NCI-H1436 treated with DMSO at 0.1 percent for 48 hours (cell line): ENCODE results near the gene CLCNKB.
"Not testable (repeated sequence)": the region's sequence is repeated elsewhere in the genome, so short reads cannot be mapped to it uniquely, and the experiment has no call there.

Experiments
- DNase-seq: peaks from one replicate; lab custom pipeline; 2025; lab: John Stamatoyannopoulos, UW

Gene CLCNKB

DNA sequence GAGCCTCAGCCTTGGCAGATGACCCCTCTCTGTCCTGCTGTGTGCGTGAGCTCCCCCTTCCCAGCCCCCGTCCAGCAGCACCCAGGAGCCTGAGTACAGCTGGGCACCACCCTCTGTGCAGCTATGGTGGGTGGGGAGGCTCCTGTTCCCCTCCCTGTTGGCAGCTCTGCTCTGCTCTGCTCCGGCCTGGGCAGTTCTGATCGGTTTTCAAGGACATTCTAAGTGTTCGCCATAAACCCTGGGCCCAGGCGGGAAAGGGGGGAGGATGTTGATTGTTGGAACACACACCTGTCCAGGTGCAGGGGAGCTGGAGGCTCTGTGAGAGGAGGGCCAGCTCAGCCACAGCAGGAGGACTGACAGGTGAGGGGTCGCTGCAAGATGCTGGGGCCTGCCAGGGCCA is at the start of gene CLCNKB:
Gene CLCNKB, plus strand, starts transcription at position 262 of the 400 bp plus-strand sequence. CDS start 711 bp downstream, outside the sequence.
- no peak for DNase-seq

DNA sequence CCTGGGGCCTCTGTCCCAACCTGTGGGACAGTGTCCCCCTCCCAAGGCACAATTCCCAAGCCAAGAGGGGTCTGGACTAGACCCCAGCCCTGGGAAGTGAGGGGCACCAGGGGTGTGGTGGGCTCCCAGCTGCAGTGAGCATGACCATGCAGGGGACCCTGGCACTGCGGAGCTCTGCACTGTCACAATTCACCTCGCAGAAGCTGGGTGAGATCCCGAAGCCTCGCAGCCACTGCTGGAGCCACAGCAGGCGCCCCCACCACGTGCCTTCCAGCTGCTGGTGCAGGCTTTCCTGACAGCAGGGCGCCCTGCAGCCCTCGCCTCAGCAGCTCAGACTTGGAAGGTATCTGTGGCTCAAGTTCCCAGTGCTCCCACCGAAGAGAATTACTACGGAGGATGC is 49.5 kb upstream of the CLCNKB start:
- DNase-seq, result no peak

DNA sequence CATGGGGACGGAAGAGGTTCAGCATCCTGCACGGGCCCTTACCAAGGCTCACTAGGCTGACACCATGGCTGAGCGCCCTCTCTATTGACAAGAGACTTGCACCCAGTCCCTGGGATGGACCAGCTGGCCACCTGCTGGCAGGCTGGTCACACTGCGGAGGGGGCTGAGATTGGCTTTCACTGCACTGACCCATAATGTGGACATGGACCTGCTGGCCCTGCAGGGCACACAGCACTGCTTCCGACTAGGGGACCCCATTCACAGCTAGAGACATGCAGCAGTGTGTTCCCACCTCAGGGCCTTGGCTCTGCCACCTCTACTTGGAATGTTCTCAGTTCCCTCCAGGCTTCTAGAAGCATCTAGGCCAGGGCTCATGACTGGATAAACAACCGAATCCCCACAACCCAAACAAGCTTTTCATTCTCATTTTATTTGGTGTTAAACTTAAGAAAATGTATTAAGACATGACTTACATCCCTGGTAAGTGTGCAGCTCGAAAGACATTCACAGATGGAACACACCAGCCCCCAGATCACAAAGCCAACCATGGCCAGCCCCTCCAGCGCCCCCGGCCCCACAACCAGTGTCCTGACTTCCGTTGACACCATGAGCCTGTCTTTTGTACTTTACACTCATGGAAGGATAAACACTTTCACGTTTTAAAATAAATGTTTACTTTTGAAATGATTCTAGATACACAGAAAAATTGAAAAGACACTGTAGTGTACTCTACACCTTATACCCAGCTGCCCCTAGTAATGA is 48.8 kb upstream of the CLCNKB start:
- no peak for DNase-seq

DNA sequence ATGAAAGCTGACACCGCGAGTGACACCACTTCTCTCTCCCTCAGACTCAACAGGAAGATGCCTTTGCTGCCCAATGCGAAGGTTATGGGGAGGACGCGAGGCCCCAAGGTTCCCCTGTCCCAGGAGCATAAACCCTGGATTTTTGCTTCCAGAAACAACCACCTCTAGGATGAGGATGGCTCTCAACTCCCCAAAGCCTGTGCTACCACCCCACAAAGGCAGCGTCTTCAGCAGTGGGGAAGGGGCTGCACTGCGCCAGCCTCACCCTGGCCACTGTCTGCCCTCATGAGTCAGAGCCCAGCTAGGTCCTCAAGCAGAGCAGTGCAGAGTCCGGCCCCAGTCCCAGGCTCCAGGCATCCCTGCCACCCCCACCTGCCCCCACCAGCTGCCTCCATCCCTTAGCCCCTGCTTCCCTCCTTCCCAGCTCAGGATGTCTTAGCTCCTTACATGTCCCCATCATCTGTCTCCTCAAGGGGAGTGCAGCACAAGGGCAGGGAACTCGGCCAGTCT is 46.5 kb upstream of the CLCNKB start:
- DNase-seq, result no peak

DNA sequence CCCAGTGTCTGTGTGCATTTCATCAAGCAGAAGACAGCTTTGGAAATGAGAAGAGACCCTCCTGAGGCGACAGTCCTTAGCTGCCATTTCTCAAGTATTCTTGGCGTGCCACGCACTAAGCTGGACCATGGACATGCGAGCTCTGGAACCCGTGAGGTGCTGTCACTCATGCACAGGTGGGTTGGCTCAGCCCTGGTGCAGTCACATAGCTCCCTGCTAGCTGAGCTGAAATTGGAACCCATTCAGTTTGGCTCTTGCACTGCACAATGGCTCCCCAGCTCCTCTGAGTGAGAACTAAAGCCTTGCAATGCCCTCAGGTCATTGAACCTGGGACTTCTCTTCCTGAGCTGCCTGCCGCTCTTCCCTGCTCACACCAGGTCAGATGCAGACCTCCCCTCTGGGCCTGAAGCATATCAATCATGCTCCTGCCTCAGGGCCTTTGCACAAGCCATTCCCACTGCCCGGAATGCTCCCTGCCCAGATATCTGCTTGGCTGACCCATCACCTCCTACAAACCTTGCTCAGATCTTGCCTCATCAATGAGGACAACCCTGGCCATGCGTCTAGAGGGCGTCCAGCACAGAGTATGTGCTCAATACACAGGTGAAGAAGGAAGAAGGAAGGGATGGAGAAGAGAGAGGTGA is 45.8 kb upstream of the CLCNKB start:
- no peak for DNase-seq

DNA sequence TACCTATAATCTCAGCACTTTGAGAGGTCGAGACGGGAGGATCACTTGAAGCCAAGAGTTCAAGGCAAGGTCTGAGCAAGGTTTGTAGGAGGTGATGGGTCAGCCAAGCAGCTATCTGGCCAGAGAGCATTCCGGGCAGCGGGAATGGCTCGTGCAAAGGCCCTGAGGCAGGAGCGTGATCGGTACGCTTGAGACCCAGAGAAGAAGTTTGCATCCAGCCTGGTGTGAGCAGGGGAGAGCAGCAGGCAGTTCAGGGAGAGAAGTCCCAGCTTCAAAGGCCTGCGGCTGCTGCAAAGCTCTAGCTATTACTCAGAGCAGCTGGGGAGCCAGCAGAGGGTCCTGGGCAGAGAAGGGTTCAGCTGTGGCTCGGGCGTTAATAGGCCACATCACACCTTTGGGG is 44.7 kb upstream of the CLCNKB start:
- no peak for DNase-seq

DNA sequence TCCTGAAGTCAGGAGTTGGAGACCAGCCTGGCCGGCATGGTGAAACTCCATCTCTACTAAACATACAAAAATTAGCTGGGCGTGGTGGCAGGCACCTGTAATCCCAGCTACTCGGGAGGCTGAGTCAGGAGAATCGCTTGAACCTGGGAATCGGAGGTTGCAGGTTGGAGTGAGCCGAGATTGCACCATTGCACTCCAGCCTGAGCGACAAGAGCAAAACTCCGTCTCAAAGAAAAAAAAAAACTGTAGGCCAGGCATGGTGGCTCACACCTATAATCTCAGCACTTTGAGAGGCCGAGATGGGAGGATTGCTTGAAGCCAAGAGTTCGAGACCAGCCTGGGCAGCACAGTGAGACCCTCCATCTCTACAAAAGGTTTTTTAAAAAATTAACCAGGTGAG is 42.3 kb upstream of the CLCNKB start:
- not testable (repeated sequence) for DNase-seq

DNA sequence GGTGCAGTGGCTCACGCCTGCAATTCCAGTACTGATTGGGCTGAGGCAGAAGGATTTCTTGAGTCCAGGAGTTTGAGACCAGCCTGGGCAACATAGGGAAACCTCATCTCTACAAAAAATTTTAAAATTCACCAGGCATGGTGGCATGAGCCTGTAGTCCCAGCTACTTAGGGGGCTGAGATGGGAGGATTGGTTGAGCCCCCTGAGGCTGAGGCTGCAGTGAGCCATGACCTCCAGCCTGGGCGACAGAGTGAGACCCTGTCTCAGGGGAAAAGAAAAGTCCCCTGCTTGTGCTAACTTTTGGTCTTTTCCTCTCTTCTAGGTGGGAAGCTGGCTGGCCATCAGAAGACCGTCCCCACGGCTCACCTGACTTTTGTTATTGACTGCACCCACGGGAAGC is 38.0 kb upstream of the CLCNKB start:
- DNase-seq, result no peak

DNA sequence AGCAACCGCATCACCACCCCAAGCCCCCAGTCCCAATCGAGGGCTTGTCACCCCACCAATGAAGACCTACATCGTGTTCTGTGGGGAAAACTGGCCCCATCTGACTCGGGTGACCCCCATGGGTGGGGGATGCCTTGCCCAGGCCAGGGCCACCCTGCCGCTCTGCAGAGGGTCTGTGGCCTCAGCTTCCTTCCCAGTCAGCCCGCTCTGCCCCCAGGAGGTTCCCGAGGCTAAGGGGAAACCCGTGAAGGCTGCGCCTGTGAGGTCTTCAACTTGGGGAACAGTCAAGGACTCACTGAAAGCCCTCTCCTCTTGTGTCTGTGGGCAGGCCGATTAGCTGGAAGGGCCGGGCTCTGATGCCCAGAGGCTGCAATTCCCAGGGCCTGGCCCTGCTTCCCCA is 37.6 kb upstream of the CLCNKB start:
- no peak for DNase-seq

DNA sequence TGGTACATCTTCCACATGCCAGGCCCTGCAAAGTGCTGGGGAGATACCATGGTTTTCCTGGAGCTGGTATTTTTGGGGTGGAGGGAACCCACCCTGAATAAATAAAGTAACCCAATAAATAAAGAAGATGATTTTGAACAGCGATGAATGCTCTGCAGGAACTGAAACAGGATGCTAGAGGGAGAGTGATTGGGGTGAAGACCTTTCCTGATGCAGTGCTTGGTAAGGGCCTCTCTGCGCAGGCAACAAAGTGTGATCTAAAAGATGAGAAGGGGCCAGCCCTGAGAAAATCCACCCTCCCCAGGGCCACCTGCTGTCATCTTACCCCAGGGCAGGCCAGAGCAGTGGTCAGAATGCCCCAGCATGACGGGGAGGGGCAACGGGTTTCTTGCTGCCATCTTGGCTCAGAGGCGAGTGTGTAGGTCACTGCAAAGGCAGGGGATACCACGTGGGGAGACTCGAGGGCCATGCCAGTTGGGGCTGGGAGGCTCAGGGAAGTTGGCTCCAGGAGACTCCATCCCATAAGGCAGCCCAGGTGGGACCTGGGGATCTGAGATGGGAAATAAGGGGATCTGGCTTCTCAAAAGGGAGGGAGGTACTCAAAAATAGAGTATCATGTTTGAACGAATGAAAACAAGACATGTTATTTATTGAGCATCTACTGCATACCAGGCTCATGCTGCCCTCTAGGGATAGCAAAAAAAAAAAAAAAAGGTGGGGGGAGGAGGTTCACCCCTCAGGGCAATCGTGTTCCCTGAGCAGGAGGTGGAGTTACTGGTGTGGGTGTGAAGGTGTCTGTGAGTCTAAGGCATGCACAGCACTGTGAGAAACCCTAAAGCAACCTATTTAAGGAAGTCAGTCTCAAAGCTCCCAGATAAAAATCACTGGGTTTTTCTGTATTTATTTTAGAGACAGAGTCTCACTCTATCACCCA is 36.8 kb upstream of the CLCNKB start:
- DNase-seq, result no peak

DNA sequence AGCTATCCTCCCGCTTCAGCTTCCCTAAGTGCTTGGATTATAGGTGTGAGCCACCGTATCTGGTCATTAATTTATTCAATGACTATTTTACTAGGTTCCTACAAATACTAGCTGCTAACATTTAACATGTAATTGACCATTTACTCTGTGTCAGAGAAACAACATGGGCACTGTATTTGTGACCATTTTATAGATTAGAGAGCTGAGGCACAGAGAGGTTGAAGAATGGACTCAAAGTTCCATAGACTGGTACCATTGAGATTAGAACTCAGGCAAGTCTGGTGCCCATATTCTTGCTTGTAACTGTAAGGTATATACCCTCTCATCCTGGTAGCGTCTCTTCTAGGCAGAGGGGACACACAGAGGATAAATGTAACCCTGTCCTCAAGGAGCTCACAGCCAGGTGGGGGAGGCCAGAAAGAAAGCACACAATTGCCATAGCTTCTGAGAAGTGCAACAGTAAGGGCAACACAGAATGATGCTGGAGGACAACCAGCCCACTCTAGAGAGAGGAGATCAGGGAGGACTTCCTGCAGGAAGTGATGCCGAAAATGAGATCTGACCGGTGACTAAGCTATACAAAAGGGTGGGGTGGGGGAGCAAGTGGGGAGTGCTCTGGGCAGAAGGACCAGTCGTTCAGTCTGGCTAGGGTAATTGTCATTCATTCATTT is 35.8 kb upstream of the CLCNKB start:
- DNase-seq, result no peak

DNA sequence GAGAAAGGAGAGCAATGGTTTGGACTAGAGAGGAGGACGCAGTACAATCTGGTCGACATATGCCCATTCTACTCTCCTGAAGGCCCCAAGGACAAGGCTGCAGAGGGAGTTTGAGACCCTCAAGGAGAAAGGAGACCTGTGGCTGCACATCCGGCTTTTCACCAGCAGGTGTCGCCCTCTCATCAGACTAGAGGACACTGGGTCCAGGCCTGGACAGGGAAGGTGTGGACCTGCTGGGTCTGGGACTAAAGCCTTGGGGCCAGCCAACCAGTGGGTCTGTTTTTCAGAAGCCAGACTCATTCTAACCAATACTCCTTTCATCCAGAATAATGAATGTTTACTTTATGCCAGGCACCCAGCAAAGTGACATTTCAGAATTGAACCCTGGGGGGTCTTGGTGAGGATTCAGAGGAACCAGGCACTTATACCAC is 34.5 kb upstream of the CLCNKB start:
- no peak for DNase-seq

DNA sequence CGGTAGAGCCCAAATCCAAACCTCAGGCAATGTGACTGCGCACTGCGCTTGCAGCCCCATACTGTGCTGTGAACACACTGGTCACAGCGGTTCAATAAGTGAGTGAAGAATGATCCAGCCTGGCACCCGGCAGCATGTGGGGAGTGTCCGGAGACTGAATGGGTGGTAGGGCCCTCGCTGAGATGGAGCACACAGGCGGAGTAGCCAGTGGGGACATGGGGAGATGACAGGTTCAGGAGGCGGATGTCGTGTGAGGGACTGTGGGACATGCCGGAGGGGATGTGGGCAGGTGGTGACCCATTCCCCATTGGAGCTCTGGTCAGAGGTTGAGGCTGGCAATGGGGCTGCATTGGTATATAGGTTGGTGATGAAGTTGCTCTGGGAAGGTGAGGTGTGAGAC is 33.9 kb upstream of the CLCNKB start:
- DNase-seq, result no peak

DNA sequence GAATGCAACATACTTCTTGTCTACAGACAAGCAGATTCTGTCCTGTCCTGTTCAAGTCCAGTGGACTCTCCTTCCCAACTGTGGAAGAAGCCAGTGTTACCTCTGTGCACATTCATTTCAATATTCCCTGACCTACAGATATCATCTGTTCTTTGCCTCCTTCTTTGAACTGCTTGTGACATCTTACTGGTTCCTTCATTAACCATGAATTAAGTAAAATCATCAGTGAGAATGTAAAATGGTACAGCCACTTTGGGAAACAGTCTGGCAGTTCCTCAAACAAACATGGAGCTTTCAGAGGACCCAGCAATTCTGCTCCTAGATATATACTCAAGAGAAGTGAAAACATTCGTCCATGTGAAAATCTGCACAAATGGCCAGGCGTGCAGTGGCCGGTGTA is 32.7 kb upstream of the CLCNKB start:
- no peak for DNase-seq

DNA sequence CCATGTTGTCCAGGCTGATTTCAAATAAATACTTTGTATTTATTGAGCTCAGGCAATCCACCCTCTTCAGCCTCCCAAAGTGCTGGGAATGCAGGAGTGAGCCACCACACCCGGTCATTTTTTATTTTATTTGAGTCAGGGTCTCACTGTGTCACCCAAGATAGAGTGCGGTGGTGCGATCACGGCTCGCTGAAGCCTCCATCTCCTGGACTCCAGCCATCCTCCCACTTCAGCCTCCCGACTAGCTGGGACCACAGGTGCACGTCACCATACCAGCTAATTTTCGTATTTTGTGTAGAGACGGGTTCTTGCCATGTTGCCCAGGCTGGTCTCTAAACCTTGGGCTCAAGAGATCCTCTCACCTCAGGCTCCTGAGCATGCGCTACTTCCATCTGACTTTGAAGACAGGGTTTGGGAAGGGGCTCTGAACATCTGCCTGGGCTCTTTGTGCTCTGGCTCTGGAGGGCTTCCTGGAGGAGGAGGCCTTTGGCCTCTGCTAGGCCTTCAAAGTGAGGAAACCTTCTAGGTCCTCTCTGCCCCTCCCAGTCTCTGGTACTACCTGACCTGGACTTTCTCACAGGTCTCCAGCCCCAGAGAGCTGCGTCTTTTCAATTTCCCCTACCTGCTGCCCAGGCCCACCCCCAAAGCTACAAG is 31.5 kb upstream of the CLCNKB start:
- no peak for DNase-seq

DNA sequence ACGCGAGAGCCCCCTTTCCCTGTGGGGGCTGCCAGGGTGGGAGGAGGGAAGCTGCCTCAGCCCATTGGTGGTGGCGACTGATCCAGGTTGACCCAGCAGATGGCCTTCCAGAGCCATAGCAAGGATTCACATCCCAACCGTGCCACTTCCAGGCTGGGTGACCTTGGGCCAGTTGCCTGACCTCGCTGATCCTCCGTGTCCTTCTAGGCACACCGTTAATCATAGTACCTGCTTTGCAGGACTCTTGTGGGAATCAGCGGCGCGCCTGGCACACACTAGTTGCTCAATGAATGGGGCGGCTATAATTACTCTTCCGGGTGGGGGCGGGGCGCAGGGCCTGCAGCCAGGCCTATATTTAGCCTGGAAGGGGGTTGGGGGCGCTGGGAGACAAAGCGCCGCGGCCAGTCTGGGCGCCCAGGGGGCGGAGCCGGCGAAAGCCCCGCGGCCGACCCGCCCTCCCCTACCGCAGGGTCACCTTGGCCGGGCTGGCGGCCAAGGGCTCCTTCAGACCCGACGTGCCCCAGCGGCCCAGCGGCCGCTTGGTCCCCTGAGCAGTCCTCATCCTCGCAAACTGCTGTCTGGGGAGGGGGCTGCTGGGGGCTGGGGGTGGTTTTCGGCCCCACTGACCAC is 30.9 kb upstream of the CLCNKB start:
- DNase-seq, result no peak

DNA sequence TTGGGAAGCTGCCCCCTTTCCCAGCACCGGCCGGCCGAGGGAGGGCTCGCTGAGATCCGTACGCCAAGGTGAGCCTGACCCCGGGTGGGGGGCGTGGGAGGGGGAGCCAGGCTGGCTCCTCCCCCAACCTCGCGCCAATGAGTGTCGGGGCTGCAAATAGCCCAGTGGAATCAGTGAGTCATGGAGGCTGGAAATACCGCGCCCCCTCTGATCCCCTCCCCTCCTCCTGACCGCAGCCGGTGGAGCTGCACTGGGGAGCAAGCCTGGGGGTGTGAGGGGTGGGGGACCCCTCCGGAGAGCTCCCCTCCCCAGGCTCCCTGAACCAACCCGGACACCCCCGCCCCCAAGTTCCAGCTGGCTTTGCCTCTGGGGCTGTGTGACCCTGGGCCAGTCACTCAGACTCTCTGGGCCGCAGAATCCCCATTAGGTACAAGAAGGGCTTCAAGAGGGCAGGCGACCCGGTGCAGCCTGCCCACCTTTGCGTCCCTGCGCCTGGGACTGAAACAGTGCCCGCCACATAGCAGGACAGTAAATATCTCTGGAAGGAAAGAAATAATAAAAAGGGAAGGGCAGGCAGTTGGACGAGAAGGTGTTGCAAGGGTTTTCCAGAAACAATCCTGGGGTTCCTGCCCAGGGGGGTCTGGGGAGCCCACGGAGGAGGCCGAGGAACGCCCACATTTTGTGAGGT is 30.2 kb upstream of the CLCNKB start:
- no peak for DNase-seq

DNA sequence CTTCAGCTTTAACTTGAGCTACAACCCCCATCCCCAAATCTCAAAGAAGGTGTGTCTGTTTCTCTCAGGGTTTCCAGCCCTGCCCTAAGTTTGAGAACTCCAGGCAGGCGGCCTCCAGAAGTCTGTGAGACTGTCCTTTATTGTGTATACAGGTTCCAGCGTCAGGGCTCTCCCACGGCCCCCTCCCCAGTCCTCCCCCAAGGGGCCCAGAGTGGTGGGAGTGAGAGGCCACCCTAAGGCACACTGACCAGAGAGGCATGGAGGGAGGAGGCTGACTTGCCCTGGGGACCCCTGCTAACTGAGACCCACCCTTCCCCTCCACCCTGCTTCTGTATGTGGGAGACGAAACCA is 29.7 kb upstream of the CLCNKB start:
- DNase-seq, result no peak

DNA sequence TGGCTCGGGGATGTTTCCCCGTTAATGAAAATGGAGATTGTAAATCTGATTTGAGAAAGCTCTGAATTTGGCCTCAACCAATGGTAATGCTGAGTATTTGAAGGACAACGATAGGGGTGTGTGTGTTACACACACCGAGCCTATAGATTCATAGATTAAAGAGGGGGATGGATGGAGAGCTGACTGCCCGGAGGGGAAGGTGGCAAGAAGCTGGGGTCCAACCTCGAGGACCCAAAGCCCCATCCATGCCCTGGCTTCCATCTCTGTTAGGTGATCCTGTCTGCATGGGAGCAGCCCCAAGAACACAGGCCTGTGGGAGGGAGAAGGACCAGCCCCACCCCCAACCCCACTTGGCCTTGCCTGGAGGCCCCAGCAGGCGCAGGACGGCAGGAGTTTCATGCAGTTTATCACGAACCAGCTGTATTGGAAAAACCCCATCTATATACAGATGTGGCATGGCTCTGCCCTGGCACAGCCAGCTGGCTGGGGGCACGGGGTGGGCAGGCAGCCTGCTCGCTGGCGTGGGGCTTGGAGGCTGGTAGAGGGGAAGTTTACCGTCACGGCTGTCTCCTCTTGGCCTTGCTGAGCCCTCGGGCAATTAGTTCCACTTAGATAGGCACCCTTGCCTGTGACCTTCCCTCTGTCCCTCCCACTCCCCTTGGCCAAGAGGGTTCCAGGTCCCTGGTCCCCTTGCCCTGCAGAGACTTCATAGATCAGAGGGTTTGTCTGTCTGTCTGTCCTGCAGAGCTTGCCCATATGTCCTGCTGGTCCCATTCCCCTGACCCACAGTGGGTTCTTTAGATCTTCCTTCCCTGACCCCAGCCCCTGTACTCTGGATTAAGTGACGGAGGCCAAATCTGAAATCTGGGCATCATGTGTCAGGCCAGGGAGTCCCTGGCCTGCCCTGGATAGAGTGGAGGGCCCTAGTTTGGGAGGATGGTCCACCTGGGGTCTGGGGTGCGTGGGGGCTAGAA is 28.8 kb upstream of the CLCNKB start:
- no peak for DNase-seq
